Muscle of leg (tissue), 11 donors: ENCODE results near the gene SNCA. TPM values are rescaled to one million over a fixed set of nuclear protein-coding genes. Genes with fewer than 3 reads are reported as not detected.

Source experiments
- DNase-seq: peaks from one replicate; pipeline ENCODE4 v3.0.0; 2013
- H3K27ac ChIP-seq: one replicate; pipeline ENCODE4 v1.5.1; 2013; ENCODE audit warnings: mild to moderate bottlenecking, low read length, control low read depth
- H3K27me3 ChIP-seq: one replicate; pipeline ENCODE4 v1.6.1; 2013; ENCODE audit warnings: low read length; ENCODE audit not compliant: control insufficient read depth, insufficient read depth
- H3K36me3 ChIP-seq: one replicate; pipeline ENCODE4 v1.6.1; 2013; ENCODE audit warnings: low read length; ENCODE audit not compliant: control insufficient read depth, insufficient read depth
- H3K4me1 ChIP-seq: one replicate; pipeline ENCODE4 v1.6.1; 2013; ENCODE audit warnings: low read length; ENCODE audit not compliant: control insufficient read depth, insufficient read depth
- H3K4me3 ChIP-seq: one replicate; pipeline ENCODE4 v1.5.1; 2013; ENCODE audit warnings: low read length, control low read depth
- H3K9me3 ChIP-seq: replicated peaks from 2 replicates; pipeline ENCODE4 v1.6.1; 2013; ENCODE audit warnings: low read depth, low read length; ENCODE audit not compliant: control insufficient read depth
- WGBS: methylation state at CpG from one replicate; pipeline ENCODE4 v1.1.5; 2013; ENCODE audit warnings: missing lambda C conversion rate; ENCODE audit not compliant: insufficient coverage; 5-methylcytosine and 5-hydroxymethylcytosine counted together
- polyA plus RNA-seq, 8 donors: library from polyadenylated mRNA; unstranded; fragments of 120-200 nt; gene quantifications; one replicate each; pipeline versions ENCODE4 v1.2.1 to v1.2.3, GENCODE V29; 2013; ENCODE audit warnings: inconsistent platforms in 1 of 8, low replicate concordance in 1 of 8; ENCODE audit not compliant: insufficient read length in 8 of 8, insufficient read depth in 1 of 8
- total RNA-seq: library from RNA; stranded (reverse); fragments of 120-200 nt; gene quantifications from one replicate; pipeline ENCODE4 v1.2.4, GENCODE V29; 2013

Gene SNCA
- total and polyA plus RNA-seq, 9 donors = 14.2 to 48.7 (median 34.2) TPM

GRCh38 chr4:89744914-89745313, 92.0 kb downstream of the SNCA start:
- WGBS = no CpG with 5 or more reads among the region's 5 CpGs
- no peaks in the 10 kb centered on the region for H3K27me3 ChIP-seq
- H3K9me3 ChIP-seq = no peaks in the 10 kb centered on the region
- no peaks in the 10 kb centered on the region for H3K4me1 ChIP-seq
- H3K4me3 ChIP-seq = no peak overlapping the region
- DNase-seq = no peak
- H3K36me3 ChIP-seq = no peaks in the 10 kb centered on the region
- H3K27ac ChIP-seq = no peak overlapping the region

GRCh38 chr4:89741768-89742167, 95.2 kb downstream of the SNCA start:
- Histone ChIP-seq H3K4me1 (no peaks in the 10 kb centered on the region), H3K27me3 (no peaks in the 10 kb centered on the region), H3K4me3 (no peak overlapping the region), H3K36me3 (no peaks in the 10 kb centered on the region), H3K27ac (no peak overlapping the region), H3K9me3 (no peaks in the 10 kb centered on the region)
- DNase-seq = no peak
- WGBS = 80% methylated on average over 1 of the region's 3 CpGs

DNA sequence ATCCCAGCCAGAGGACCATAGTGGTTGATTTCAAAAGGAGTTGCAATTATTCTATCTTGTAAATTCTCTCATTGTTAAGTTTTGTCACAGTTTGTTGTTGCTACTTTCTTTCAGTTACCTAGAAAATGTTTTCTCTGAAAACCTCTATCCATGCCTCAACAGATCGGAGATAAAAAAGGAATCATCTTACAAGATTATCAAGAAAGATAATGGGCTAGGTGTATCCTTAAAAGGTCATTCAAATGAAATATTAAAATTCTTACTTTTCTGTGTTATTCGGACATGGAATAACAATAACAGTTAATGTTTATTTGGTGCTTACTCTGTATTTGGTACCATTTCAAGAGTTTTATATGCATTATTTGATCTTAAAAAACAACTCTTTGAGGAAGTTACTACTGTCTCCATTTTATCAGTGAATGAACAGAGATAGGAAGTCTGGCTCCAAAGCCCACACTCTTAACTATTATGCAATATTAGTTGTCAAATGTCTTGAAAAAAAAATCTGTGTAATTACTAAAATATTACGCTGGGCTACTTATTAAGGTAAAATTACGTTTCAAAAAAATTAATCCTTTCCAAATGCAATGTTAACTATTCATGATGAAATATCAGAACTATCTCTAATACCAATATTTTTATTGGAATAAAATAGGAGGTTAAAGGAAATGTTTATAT, 97.5 kb downstream of the SNCA start:
- WGBS = no CpG with 5 or more reads among the region's 4 CpGs
- Histone ChIP-seq H3K27ac (no peak overlapping the region), H3K36me3 (no peaks in the 10 kb centered on the region), H3K9me3 (no peaks in the 10 kb centered on the region), H3K4me3 (no peak overlapping the region), H3K4me1 (no peaks in the 10 kb centered on the region), H3K27me3 (no peaks in the 10 kb centered on the region)
- no peak for DNase-seq

- H3K9me3 ChIP-seq = no peaks in the 10 kb centered on the region
- H3K27ac ChIP-seq = no peak overlapping the region
- no peaks in the 10 kb centered on the region for H3K27me3 ChIP-seq
- no peak overlapping the region for H3K4me3 ChIP-seq
- no CpG with 5 or more reads among the region's 2 CpGs for WGBS
- DNase-seq = peak; percentile 15
- H3K4me1 ChIP-seq = no peaks in the 10 kb centered on the region
- H3K36me3 ChIP-seq = no peaks in the 10 kb centered on the region
Observed at GRCh38 chr4:89737888-89738287, 99.1 kb downstream of the SNCA start.

GRCh38 chr4:89733946-89734345, 103.0 kb downstream of the SNCA start:
- Histone ChIP-seq H3K4me3 (no peak overlapping the region), H3K9me3 (no peaks in the 10 kb centered on the region), H3K27ac (no peak overlapping the region), H3K36me3 (no peaks in the 10 kb centered on the region), H3K27me3 (no peaks in the 10 kb centered on the region), H3K4me1 (no peaks in the 10 kb centered on the region)
- WGBS = no CpG with 5 or more reads among the region's 3 CpGs
- DNase-seq = peak; percentile 51

GRCh38 chr4:89727238-89727637, 109.7 kb downstream of the SNCA start:
- Histone ChIP-seq H3K36me3 (no peaks in the 10 kb centered on the region), H3K4me3 (no peak overlapping the region), H3K27ac (no peak overlapping the region), H3K4me1 (no peaks in the 10 kb centered on the region), H3K27me3 (no peaks in the 10 kb centered on the region), H3K9me3 (no peaks in the 10 kb centered on the region)
- no peak for DNase-seq

DNA sequence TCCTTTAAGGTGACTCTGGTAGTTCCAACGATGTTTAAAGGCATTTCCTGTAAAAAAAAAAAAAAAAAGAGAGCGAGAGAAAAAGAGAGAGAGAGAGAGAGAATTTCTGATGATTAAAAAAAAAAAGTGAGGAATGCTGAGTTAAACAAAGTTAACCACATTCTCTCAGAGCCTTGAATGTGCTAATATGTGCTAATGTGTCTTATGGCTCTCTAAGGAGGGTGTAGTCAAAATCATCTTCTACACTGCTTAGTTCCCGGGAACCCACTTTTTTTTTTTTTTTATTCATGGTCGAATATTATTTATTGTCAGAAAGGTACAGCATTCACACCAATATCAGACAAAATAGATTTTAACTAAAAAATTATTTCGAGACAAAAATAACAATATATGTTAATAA, 111.7 kb downstream of the SNCA start:
- WGBS = no CpG with 5 or more reads among the region's 5 CpGs
- Histone ChIP-seq H3K9me3 (no peaks in the 10 kb centered on the region), H3K4me3 (no peak overlapping the region), H3K27ac (no peak overlapping the region), H3K4me1 (no peaks in the 10 kb centered on the region), H3K27me3 (no peaks in the 10 kb centered on the region), H3K36me3 (no peaks in the 10 kb centered on the region)
- no peak for DNase-seq

GRCh38 chr4:89724716-89725115, 112.2 kb downstream of the SNCA start:
- no CpG with 5 or more reads among the region's 2 CpGs for WGBS
- H3K27me3 ChIP-seq = no peaks in the 10 kb centered on the region
- no peaks in the 10 kb centered on the region for H3K36me3 ChIP-seq
- no peak for DNase-seq
- no peaks in the 10 kb centered on the region for H3K9me3 ChIP-seq
- H3K4me1 ChIP-seq = no peaks in the 10 kb centered on the region
- H3K4me3 ChIP-seq = no peak overlapping the region
- no peak overlapping the region for H3K27ac ChIP-seq

DNA sequence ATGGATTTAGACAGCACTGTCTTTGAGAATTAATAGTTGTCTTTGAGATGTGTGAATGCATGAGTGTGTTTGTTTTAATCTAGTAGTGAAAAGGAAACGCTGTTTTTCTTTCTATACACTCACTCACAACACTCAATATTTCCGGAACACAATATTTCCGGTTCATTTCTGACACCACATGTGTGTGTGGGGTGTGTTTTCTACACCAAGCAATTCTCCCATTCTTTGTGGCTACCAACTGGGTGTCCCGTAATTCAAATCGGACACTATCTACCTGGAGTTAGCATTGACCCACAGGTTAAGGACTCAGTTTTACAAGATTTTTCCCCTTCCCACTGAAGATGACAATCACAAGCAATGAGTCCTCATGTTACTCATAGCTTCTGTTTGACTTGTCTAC, 113.9 kb downstream of the SNCA start:
- Histone ChIP-seq H3K9me3 (no peaks in the 10 kb centered on the region), H3K27me3 (no peaks in the 10 kb centered on the region), H3K4me3 (no peak overlapping the region), H3K36me3 (no peaks in the 10 kb centered on the region), H3K27ac (no peak overlapping the region), H3K4me1 (no peaks in the 10 kb centered on the region)
- 100% methylated on average over 2 of the region's 5 CpGs for WGBS
- DNase-seq = no peak

- Histone ChIP-seq H3K4me3 (no peak overlapping the region), H3K27ac (no peak overlapping the region), H3K27me3 (no peaks in the 10 kb centered on the region), H3K4me1 (no peaks in the 10 kb centered on the region), H3K36me3 (no peaks in the 10 kb centered on the region), H3K9me3 (no peaks in the 10 kb centered on the region)
- no CpG with 5 or more reads among the region's 2 CpGs for WGBS
- no peak for DNase-seq
Observed at GRCh38 chr4:89722517-89722916, 114.4 kb downstream of the SNCA start.

DNA sequence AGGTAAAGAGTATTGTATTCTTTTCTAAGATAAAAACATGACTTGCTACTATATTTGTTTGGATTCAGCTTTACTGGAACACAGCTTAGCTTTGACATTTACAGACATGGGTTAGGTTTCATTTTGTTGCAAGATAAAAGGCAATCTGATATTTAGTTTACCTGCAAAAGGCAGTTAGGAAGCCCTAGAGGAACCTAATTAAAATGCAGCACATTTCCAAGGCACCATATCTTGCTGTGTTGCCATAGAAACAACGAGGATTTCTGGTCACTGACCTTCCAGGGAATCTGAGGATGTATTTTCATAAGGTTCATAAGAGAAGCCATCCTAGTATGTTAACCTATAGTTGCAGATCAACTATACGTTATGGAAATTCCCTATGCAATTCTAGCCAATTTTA, 116.0 kb downstream of the SNCA start:
- Histone ChIP-seq H3K27me3 (no peaks in the 10 kb centered on the region), H3K27ac (no peak overlapping the region), H3K4me3 (no peak overlapping the region), H3K4me1 (no peaks in the 10 kb centered on the region), H3K9me3 (no peaks in the 10 kb centered on the region), H3K36me3 (no peaks in the 10 kb centered on the region)
- DNase-seq = no peak
- WGBS = no CpG with 5 or more reads among the region's 2 CpGs
